GM12801 (cell line): ENCODE measurements around the gene COMMD9.

Experiments used
- CTCF ChIP-seq: IDR thresholded peaks from one replicate; pipeline ENCODE4 v1.5.1; 2011; ENCODE audit warnings: control low read depth; ENCODE audit not compliant: insufficient read length; ENCODE audit errors: extremely low read depth

Gene COMMD9

GRCh38 chr11:36316049-36316448, 26.8 kb upstream of the COMMD9 start:
- TF ChIP-seq CTCF, result no peak

GRCh38 chr11:36314434-36314767, 25.2 kb upstream of the COMMD9 start:
- no peak for TF ChIP-seq CTCF

GRCh38 chr11:36313750-36314433, 24.7 kb upstream of the COMMD9 start:
- no peak for TF ChIP-seq CTCF

- no peak for TF ChIP-seq CTCF
These were observed 23.6 kb upstream of the COMMD9 start for GRCh38 chr11:36312611-36313472.

GRCh38 chr11:36311926-36312595, 22.8 kb upstream of the COMMD9 start:
- TF ChIP-seq CTCF, result no peak

- TF ChIP-seq CTCF, result no peak
These were observed 20.6 kb upstream of the COMMD9 start for GRCh38 chr11:36309779-36310178.

GRCh38 chr11:36308577-36308976, 19.4 kb upstream of the COMMD9 start:
- no peak for TF ChIP-seq CTCF
